NCI-H2196 (cell line): ENCODE measurements around the gene FBXO10.

Experiments
- DNase-seq: peaks from one replicate; lab custom pipeline; 2025; ENCODE audit not compliant: unreplicated experiment; lab: John Stamatoyannopoulos, UW

Gene FBXO10

DNA sequence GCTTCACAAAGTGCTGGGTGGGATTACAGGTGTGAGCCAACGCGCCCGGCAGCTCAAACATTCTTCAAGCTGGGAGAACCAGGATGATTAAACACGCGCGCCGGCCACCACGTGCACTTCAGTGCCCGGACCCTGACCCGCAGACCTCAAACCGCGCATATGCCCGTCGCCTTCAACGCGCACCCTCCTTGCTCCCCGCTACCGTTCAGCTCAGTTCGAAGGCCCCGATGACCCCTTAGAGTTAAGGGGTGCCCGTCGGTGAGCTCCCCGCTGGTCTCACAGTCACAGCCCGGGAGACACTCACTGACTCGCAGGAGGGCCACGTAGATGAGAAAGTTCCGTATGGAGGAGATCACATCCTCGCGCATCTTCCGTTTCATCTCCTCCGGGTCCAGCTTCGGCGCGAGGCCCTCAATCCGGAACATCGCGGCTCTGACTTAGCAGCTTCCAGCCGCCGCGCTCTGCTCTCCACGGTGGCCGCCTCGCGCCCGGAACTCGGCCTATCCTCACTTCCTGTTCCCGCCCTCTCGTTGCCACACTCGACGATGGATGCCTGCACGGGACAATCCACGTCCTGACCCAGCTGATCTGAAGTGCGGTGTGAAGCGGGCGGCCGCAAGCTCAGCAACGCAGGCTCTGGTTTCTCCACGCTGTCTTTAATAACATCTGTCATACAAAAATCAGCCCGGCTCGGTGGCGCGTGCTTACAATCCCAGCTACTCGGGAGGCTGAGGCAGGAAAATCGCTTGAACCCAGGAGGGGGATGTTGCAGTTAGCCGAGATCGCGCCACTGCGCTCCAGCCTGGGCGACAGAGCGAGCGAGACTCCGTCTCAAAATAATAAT lies 16.1 kb upstream of the FBXO10 start, which contains the start of gene TOMM5:
Gene TOMM5, minus strand, starts transcription at position 490 of the 844 bp plus-strand sequence. Its CDS starts 65 bp downstream, at position 425.
- peak; percentile 83 for DNase-seq

DNA sequence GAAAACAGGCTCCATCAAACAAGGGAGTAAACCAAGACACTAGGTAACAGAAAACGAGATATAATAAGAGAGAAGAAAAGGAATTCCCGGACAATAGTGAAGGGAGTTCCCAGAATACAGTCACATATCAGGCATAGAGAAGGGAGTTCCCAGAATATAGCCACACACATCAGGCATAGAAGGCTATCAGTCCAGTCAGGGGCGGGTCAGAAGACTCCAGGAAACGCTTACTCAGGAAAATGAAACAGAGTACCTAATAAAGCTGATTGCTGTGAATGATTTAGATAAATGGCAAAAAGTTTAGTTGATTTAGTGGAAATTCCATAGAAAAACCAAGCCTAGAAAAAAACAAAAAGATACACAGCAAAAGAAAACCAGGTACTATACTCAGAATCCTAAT lies 11.3 kb upstream of the FBXO10 start:
- no peak for DNase-seq

DNA sequence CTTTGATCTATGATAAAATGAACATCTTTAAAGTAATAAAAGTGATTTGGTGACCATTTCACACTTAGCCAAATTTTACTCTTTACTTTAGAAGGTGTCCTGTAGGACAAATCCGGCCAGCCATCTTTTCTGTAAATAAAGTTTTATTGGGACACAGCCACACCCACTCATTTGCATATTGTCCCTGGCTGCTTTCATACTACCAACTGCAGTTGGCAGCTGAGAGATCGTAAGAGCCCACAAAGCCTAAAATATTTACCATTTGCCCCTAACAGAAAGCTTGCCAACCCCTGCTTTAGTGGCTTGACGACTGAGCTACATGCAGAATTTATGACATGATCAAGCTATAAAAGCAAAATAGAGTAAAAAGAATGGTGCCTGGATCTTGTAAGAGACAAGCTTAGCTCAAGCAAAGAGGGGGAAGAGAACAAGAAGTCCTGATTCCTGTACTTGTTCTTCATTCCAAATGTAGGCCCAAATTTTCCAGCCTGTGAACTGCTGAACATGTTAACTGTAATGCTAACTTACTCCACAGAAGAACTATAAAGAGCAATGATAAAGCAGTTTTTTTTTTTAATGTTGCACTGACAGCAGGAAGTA lies 7.4 kb upstream of the FBXO10 start:
- no peak for DNase-seq

DNA sequence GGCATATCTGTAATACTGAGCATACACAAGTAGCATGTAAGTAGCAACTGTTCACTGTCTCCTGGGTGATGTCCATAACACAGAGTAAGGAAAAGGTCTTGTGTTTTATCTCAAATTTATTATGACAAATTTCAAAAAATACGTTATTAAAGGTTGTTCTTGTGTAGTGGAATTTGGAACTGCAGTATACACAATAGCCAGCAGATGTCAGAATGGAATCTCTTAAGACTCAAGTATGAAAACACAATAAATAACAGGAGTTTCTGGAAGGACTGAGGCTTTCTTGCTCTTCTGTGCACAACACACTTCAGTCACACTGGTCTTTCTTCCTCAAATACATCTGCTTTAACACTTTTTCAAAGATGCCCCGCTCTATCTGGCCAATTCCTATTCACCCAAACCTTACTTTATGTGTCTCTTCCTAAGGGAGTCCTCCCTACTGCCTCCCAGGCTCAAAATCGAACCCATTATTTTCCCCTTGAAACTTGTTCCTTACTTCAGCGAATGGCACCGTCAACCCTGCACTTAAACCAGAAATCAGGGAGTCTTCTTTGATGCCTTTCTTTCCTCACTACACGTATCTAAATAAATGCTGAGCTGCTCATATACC lies 6.5 kb upstream of the FBXO10 start:
- peak; percentile 56 for DNase-seq

DNA sequence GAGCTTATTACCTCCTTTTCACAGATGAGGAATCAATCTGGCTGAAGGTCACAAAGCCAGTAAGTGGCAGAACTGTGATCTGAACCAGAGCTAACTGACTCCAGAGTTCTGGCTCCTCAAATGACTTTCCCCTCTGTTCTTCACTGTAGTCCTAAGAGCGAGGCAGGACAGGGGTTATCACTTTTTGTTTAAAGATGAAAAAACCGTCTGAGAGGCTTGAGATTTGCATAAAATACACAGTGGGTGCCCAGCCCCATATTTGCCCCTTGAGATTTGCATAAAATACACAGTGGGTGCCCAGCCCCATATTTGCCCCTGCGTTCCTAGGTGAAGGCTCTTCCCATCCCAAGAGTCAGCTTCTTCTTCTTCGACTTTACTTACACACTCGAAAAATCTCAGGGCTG lies 667 bp downstream of the FBXO10 start:
- no peak for DNase-seq

DNA sequence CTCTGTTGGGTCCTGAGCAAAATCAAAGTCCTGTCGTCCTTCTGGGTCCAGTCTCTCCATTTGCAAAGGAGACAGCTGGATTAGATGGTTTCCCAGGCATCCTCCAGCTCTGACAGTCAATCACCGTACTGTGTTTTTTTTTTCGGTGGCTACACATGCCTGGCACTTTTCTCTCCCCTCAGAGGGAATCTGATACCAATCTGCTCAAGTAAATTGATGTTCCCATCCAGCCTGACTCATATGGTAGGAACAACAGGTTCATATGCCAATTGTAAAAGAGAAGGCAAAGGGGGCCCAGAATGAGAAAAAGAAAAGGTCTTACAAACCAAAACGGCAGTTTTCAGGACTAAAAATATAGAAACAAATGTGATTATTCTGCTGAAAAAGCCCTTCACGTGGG lies 1.2 kb downstream of the FBXO10 start:
- no peak for DNase-seq

DNA sequence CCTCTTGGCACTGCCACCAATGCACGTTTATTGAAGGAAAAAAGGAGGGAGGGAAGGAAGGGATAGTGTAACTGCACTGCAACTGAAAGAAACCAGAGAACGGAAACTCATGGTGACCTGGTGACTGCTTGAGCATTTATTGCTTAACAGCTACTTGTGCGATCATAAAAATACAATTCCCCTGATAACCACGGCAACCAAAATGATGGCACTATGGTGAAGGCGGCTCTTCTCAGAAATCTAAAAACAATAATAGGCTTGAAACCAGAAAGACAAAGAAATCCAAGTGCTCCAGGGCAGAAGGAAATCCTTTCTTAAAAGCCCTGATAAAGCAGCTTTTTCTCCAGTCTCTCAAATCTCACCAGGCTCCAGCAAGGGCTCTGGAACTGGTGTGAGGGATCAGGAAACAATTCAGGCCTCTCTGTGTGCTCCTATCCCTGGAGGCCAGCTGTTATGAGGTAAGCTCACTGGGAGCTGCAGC lies 1.9 kb downstream of the FBXO10 start:
- peak; percentile 34 for DNase-seq

DNA sequence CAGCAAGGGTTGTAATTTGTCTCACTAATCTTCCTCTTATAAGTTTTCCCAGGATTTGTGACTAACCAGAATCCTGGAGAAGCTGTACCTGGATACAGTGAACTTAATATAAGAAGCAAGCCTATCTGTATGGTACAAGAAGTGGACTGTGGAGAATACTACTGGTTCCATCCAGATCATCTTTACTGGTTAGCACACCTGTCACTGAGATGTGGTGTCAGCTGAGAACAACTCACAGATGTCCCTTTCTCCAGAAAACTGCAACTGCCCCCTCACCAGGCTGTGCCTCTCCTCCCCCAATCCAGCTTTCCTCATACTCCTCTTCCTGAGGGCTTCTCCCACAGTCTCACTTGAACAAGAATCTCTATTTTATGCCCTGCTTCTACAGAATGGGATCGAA lies 4.9 kb downstream of the FBXO10 start:
- DNase-seq: no peak

DNA sequence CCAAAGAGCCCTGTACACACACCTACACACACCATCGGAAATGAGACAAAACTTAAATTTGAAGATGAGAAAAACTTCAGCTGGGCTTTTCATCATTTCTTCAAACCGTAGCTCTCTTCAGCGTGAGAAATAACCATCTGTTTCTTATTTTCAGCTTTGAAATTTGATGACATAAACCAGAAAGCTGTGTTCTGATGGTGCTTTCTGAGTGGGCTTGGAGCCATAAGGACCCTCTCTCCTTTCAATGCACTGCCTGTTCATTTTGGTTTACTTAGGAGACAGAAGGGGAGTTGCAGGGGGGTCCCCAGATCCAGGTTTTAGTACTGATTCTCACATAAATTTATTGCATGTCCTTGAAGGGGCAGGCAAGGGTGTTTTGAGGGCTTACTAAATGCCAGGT lies 9.5 kb downstream of the FBXO10 start:
- DNase-seq: no peak

DNA sequence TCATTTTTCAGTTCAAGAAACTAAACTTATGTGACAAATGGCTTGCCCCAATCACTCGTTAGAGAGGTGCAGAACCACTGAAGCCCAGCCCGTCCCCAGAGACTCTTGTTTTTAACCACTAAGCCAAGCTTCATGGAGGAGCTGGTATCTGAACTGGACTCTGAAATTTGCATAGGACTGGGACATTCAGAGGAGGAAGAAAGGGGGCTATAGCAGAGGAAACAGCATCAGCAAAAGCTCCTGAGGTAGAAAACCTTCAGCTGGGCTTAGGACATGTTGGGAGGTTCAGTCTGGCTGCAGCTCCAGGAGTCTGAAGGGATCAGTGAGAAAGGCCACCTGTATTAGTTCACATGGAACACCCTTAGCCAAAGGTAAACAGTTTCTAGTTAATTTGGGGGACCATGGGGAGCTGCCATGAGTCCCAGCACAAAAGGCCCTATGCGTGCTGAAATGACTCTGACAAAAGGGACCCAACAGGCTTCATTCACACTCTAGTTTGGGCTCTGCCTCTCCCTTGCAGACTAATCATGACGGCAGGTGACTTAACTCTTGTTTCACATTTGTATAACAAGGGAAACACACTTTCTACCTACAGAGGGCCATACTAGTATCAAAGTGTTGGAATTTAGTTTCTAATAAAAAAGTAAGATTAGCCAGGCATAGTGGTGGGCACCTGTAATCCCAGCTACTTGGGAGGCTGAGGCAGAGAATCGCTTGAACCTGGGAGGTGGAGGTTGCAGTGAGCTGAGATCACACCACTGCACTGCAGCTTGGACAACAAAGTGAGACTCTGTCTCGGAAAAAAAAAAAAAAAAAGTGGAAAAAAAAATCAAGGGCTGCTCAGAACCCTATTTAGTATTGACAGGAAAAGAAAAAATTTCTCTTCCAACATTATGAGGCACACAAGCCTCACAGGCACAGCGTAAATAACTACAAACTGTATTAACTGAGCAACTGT lies 10.2 kb downstream of the FBXO10 start:
- DNase-seq: no peak

DNA sequence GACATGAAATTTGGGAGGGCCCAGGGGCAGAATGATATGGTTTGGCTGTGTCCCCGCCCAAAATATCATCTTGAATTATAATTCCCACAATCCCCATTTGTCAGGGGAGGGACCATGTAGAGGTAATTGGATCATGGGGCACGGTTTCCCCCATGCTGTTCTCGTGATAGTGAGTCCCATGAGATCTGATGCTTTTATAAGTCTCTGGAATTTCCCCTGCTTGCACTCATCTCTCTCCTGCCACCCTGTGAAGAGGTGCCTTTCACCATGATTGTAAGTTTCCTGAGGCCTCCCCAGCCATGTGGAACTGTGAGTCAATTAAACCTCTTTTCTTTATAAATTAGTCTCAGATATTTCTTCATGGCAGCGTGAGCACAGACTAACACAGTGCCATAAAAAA lies 11.3 kb downstream of the FBXO10 start:
- DNase-seq: no peak

DNA sequence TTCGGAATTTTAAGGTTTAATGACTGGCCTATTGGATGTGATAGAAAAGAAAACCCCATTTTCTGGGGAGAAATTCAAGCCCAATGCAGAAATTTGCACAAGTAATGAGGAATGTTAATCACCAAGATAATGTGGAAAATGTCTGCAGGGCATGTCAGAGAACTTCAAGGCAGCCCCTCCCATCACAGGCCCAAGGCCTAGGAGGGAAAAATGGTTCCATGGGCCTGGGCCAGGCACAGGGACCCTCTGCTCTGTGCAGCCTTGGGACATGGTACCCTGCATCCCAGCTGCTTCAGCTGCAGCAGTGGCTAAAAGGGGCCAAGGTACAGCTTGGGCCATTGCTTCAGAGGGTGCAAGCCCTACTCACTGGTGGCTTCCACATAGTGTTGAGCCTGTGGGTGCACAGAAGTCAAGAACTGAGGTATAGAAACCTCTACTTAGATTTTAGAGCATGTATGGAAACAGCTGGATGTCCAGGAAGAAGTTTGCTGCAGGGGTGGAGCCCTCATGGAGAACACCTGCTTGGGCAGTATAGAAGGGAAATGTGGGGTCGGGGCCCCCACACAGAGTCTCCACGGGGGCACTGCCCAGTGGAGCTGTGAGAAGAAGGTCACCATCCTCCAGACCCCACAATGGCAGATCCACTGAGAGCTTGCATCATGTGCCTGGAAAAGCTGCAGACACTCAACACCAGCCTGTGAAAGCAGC lies 12.2 kb downstream of the FBXO10 start:
- no peak for DNase-seq

DNA sequence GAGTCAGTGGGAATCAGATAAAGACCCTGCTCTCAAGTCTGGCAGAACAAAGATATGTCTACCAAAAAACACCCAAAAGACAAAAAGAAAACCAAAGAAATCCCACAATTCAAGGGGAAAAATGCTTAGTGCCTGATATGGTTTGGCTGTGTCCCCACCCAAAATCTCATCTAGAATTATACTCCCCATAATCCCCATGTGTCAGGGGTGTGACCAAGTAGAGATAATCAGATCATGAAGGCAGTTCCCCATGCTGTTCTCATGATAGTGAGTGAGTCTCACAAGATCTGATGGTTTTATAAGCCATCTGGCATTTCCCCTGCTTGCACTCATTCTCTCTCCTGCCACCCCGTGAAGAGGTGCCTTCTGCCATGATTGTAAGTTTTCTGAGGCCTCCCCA lies 13.4 kb downstream of the FBXO10 start:
- DNase-seq: no peak

DNA sequence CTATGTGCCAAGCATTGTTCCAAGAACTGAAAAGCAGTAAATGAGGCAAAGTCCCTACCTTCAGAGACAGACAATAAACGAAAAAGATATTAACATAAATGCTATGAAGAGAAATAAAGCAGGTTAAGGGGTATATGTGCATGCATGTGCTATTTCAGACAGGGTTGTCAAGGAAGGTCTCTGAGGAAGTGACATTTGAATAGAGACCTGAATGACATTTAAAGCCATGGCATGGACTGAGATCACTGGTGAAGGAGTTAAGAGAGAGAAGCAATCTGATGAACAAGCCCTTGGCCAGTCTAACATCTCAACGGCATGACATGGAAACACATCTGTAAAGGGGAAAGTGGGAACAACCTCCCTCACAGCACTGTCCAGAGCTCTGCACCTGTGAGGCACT lies 14.5 kb downstream of the FBXO10 start:
- DNase-seq: no peak

DNA sequence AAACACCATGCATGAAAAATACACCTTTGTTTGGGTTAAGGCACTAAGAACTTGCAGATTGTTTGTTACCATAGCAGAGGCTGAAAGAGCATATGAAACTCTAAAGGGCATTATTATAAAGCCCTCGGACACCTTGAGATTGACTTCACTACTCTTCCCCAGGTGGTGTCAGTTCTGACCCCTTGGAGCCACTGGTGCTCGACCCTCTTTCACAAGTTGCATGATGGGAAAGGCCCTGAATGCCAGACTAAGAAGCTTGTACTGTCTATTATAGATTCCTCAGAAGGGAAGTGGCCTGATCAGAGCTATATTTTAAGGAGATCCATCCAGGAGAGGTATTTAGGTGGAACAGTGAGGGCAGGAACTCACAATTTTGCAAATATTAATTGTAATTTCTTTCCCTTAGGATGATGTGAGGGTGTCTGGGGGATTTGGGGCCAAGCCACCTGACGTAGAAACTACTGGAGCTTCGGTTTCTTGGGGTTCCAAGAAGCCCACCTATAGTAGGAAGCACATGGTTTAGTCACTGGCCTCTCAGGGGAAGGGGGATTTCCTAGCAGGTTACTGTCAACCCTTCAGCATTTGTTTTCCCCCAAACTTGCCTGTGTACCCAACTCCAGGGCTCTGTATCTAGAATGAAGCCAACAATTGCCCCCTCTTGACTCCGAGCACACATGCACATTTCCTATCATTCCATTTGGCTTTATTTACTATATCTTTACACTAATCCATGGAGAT lies 16.2 kb downstream of the FBXO10 start:
- DNase-seq: no peak

DNA sequence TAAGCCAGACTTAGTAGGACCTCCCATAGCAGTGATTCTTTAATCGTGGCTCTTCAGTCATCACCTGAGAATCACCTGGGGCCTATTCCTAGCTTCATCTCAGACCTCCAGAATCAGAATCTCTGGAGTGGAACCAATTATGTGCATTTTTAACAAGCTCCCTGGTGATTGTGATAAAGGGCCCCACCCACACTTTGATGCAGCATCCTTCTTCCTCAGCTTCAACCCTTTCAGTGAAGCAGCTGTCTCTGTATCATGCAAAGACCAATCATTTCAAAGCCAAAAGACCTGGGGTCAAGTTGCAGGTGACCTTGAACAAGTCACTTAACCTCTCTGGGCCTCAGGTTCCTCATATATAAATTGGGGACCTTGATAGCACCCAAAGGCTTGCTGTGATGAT lies 17.1 kb downstream of the FBXO10 start:
- DNase-seq: no peak

DNA sequence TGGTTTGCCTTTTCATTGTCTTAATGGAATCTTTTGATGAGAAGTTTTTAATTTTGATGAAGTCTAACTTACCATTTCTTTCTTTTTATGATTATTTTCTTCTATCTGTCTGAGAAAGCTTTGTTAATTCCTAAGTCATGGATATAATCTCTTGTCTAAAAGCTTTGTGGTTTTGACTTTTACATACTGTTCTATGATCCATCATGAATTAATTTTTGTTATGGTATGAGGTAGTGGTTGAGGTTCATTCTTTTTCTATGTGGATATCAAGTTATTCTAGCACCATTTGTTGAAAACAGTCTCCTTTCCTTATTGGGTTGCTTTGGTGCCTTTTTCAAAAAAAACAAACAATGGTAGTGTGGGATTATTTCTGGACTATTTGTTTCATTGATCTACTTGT lies 20.4 kb downstream of the FBXO10 start:
- no peak for DNase-seq

DNA sequence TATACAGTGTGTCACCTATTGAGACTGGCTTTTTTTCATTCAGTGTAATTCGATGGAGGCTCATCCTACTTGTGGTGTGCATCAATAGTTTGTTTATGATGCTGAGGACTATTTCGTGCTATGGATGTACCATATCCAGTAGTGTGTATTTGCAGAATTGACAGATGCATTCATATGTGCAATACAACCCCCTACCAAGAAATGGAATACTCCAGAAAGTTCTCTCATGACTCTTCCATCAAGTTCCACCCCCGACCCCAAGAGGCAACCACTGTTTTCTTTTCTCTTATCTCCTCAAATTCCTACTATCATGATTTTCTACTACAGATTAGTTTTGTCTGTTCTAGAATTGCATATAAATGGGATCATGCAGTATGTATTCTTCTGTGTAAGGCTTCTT lies 21.9 kb downstream of the FBXO10 start:
- DNase-seq: no peak

DNA sequence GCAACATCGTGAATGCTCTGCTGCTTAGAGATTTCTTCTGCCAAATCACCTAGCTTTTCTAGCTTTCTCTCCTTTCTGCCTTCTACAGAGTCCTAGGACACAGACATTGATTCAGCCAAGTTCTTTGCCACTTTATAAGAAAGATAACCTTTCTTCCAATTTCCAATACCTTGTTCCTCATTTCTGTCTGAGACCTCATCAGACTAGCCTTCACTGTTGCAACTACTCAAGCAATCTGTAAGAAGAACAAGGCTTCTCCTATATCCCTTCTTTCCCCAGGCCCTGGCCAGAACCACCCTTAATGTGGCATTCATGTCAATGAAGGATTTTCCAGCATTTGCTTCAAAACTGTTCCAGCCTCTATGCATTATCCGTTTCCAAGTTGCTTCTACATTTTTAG lies 24.3 kb downstream of the FBXO10 start:
- no peak for DNase-seq

DNA sequence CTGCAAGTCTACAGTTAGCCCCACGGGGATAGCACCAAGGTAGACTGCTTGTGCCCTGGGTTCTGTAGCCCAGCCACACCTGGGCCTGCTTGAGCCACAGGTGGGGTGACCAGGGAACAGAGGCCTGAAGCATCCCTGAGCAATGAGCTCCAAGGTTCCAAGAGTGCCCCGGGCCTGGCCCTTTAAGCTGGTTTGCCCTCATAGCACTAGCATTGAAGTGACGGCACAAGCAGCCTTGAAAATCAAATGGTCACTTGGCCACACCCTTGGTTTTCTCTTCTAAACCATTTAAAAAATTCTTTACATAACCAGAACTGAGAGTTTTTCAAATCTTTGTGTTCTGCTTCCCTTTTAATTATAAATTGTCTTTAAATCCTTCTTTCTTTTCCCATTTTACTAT lies 24.7 kb downstream of the FBXO10 start:
- no peak for DNase-seq
